Activated CD8-positive, alpha-beta memory T cell treated with anti-CD3 and anti-CD28 coated beads, Interleukin-2, amount 10 ng/mL, durations not matched to agents 7 days and 5 days (primary cell): ENCODE measurements around the gene DGLUCY. TPM values are rescaled to one million over a fixed set of nuclear protein-coding genes. Genes with fewer than 3 reads are reported as not detected.

Experiments
- ATAC-seq: fragments of 150-1000 bp; cut with Tn5 transposase; one replicate; pipeline ENCODE4 v1.10.0; 2021; ENCODE audit warnings: moderate library complexity
- CTCF ChIA-PET: fragments of 350-600 bp; sonication (Branson Sonifier 250); formaldehyde crosslinking; loops from one replicate; lab custom pipeline; 2021; ENCODE audit warnings: antibody characterized with exemption; lab: Charles Lee
- DNase-seq: peaks from one replicate; pipeline ENCODE4 v3.0.0-alpha.2; 2020
- H3K27ac Mint-ChIP-seq: one replicate; pipeline ENCODE4 v1.8.0; 2021; ENCODE audit warnings: mild to moderate bottlenecking, mixed read lengths
- H3K27me3 Mint-ChIP-seq: one replicate; pipeline ENCODE4 v1.8.0; 2021; ENCODE audit warnings: mixed read lengths
- H3K36me3 Mint-ChIP-seq: one replicate; pipeline ENCODE4 v1.8.0; 2021; ENCODE audit warnings: mild to moderate bottlenecking, mixed read lengths
- H3K4me1 Mint-ChIP-seq: one replicate; pipeline ENCODE4 v1.8.0; 2021; ENCODE audit warnings: mixed read lengths
- H3K4me3 Mint-ChIP-seq: one replicate; pipeline ENCODE4 v1.8.0; 2021; ENCODE audit warnings: mild to moderate bottlenecking, moderate library complexity, mixed read lengths
- H3K9me3 Mint-ChIP-seq: one replicate; pipeline ENCODE4 v1.8.0; 2022; ENCODE audit warnings: low read depth, mixed read lengths
- total RNA-seq, 2 experiments: library from RNA; stranded (reverse); gene quantifications; one replicate each; pipeline ENCODE4 v1.2.3, GENCODE V29; 2021

The DGLUCY gene
- total RNA-seq, 2 experiments from 2014 or later = 113 to 176 TPM

- Mint-ChIP-seq H3K9me3 (no peaks in the 10 kb centered on the region), H3K27ac (peak overlapping the region; percentile 29), H3K27me3 (no peaks in the 10 kb centered on the region), H3K36me3 (peaks cover 35% of the 10 kb centered on the region), H3K4me3 (no peak overlapping the region), H3K4me1 (peaks cover 13% of the 10 kb centered on the region)
- ATAC-seq (no peak), DNase-seq (no peak)
- CTCF ChIA-PET = no interaction called here
Observed at GRCh38 chr14:91269076-91269991, 155.5 kb downstream of the DGLUCY start.

DNA sequence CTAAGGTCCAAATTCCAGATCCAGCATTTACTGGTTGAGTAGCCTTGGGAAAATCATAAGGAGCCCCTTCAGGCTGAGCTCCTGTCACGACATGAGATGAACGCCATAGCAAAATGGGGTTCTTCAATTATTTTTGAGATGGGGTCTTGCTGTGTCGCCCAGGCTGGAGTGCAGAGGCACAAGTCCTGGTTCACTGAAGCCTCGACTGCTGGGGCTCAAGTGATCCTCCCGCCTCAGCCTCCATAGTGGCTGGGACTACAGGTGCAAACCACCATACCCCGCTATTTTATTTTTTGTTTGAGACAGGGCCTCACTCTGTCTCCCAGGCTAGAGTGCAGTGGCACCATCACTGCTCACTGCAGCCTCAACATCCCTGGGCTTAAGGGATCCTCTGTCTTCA, 156.3 kb downstream of the DGLUCY start:
- H3K4me1 Mint-ChIP-seq = peaks cover 9% of the 10 kb centered on the region
- H3K4me3 Mint-ChIP-seq = no peak overlapping the region
- H3K27ac Mint-ChIP-seq = no peak overlapping the region
- no peaks in the 10 kb centered on the region for H3K27me3 Mint-ChIP-seq
- ATAC-seq (no peak), DNase-seq (no peak)
- H3K9me3 Mint-ChIP-seq = no peaks in the 10 kb centered on the region
- H3K36me3 Mint-ChIP-seq = peaks cover 39% of the 10 kb centered on the region
- CTCF ChIA-PET = interaction anchor here (1.0 kb wide), 1 partner anchor 97 kb away, joined by 3 read pairs; no protein-coding TSS in a partner anchor

- Mint-ChIP-seq H3K4me3 (no peak overlapping the region), H3K36me3 (peaks cover 40% of the 10 kb centered on the region), H3K27ac (no peak overlapping the region), H3K9me3 (no peaks in the 10 kb centered on the region), H3K27me3 (no peaks in the 10 kb centered on the region), H3K4me1 (peaks cover 9% of the 10 kb centered on the region)
- ATAC-seq (no peak), DNase-seq (no peak)
- CTCF ChIA-PET = interaction anchor here (1.0 kb wide), 1 partner anchor 98 kb away, joined by 3 read pairs; no protein-coding TSS in a partner anchor
Observed at GRCh38 chr14:91270619-91271018, 156.7 kb downstream of the DGLUCY start.

- peaks cover 48% of the 10 kb centered on the region for H3K36me3 Mint-ChIP-seq
- DNase-seq (no peak), ATAC-seq (no peak)
- CTCF ChIA-PET = interaction anchor here (2.0 kb wide), 1 partner anchor 94 kb away, joined by 5 read pairs; no protein-coding TSS in a partner anchor
- no peak overlapping the region for H3K27ac Mint-ChIP-seq
- no peaks in the 10 kb centered on the region for H3K27me3 Mint-ChIP-seq
- no peak overlapping the region for H3K4me3 Mint-ChIP-seq
- no peaks in the 10 kb centered on the region for H3K9me3 Mint-ChIP-seq
- H3K4me1 Mint-ChIP-seq = peaks cover 12% of the 10 kb centered on the region
Observed at GRCh38 chr14:91271639-91272038, 157.8 kb downstream of the DGLUCY start.

DNA sequence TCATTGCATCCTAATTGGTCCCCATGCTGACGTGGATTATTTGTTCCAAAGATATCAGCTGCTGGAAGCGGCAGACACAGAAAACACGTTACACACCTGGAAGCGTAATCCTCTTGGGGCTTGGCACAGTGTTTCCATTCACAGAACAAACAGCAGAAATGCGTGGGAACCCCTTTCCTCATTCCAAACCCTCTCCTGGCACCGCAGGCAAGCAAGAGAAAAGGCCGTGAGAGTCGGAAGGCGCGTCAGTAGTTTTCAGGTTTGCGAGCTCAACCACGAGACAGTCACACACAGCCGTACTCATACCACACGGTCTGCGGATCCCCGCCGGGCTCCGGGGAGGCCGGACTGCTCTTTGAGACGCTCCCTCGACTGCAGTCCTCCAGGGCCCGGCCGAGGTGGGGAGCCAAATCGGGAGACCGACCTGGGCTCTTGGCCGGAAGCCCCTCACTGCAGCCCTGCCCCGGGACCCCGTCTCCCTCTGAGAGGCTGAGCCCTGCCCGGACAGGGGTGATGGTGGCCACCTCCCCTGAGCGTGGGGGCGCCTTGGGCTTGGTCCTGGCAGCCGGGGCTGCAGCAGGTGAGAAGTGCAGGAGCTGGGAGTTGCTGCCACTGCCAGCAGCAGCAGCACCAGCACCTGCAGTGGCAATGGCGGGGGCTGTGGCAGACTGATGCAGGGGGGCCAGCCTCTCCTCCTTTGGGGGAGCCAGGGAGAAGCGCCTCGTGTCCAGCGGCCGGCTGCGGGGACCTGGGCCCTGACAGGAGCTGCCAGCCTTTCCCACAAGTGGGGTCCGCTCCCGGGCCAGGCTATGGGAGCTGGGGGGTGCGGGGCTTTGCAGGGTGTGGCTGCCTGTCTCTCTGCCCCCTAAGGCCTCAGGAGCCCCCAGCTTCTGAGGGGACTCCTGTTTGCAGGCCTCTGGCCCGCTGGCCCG, 158.7 kb downstream of the DGLUCY start:
- Mint-ChIP-seq H3K36me3 (peaks cover 53% of the 10 kb centered on the region), H3K4me3 (no peak overlapping the region), H3K27me3 (no peaks in the 10 kb centered on the region), H3K4me1 (peaks cover 20% of the 10 kb centered on the region), H3K9me3 (no peaks in the 10 kb centered on the region), H3K27ac (no peak overlapping the region)
- DNase-seq (no peak), ATAC-seq (no peak)
- CTCF ChIA-PET = interaction anchor here (0.6 to 2.0 kb wide), 3 partner anchors 15 to 95 kb away, joined by 3 to 5 read pairs (median 4); no protein-coding TSS in a partner anchor

DNA sequence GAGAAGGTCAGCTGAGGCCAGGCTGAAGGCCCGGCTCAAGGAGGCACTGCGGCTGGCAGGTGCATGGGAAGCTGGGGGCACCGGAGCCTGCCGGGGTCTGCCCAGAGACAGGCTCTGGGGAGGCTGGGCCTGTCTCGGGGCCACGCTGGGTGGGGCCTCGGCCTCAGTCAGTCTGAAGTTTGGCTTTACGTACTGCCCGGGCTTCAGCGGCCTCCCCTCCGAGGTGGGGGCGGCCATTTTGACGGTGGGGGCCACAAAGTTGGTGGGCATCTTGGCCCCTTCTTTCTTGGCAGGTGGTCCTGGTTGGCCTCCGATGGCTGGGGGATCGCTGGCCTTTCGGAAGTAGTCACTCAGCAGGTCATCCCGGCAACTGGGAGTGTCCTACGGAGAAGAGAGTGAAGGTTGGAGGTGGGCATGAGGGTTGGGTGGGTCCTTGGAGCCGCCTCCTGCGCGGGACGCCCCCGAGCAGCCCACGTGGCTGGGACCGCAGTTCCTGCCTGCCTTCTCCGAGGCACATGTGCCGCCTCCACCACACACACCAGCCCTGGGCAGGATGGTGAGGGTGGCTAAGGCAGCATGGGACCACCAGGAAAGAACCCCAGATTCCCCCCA, 159.5 kb downstream of the DGLUCY start:
- CTCF ChIA-PET = interaction anchor here (2.0 kb wide), 1 partner anchor 96 kb away, joined by 5 read pairs; no protein-coding TSS in a partner anchor

DNA sequence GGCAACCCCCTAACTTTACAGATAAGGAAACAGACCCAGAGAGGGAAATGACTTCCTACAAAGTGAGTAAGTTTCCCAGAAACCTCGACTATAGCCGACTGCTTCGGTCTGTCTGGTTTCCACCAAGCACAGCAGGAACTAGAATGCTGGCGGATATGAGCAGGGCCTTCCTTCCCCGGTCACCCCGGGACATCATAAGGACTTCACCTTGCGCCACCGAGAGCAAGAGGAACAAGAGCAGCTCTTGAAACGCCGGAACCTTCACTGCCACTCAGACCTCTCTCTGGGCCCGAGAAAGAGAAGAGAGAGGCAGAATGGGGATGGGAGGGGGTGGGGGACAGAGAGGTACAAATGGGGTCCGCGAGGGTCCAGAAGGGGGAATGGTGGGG, 160.0 kb downstream of the DGLUCY start:
- Mint-ChIP-seq H3K4me3 (no peak overlapping the region), H3K4me1 (peaks cover 22% of the 10 kb centered on the region), H3K9me3 (no peaks in the 10 kb centered on the region), H3K36me3 (peaks cover 50% of the 10 kb centered on the region), H3K27ac (peak overlapping the region; percentile 49), H3K27me3 (no peaks in the 10 kb centered on the region)
- CTCF ChIA-PET = no interaction called here
- DNase-seq (no peak), ATAC-seq (no peak)

More for the DNA sequence above, 159.5 kb downstream of the DGLUCY start:
- H3K27me3 Mint-ChIP-seq = no peaks in the 10 kb centered on the region
- ATAC-seq = no peak
- peaks cover 22% of the 10 kb centered on the region for H3K4me1 Mint-ChIP-seq
- H3K36me3 Mint-ChIP-seq = peaks cover 49% of the 10 kb centered on the region
- no peak overlapping the region for H3K27ac Mint-ChIP-seq
- no peaks in the 10 kb centered on the region for H3K9me3 Mint-ChIP-seq
- H3K4me3 Mint-ChIP-seq = no peak overlapping the region
- DNase-seq = no peak

- Mint-ChIP-seq H3K27me3 (no peaks in the 10 kb centered on the region), H3K36me3 (peaks cover 50% of the 10 kb centered on the region), H3K27ac (peak overlapping the region; percentile 42), H3K4me3 (no peak overlapping the region), H3K4me1 (peaks cover 22% of the 10 kb centered on the region), H3K9me3 (no peaks in the 10 kb centered on the region)
- DNase-seq (no peak), ATAC-seq (no peak)
- CTCF ChIA-PET = no interaction called here
Observed at GRCh38 chr14:91274796-91275195, 160.9 kb downstream of the DGLUCY start.

Other genes with a start within 250 kb of the DGLUCY start
- 10 to 100 TPM; 48.1 to 58.2 TPM for gene RPS6KA5, start 53.4 kb upstream of the DGLUCY start, total RNA-seq
- gene GPR68, start 130.6 kb downstream of the DGLUCY start, total RNA-seq = 10 to 100 TPM; 44.5 to 48.0 TPM